PC-3 (cell line): ENCODE data around the gene KRT85. TPM values are rescaled to one million over a fixed set of nuclear protein-coding genes. Genes with fewer than 3 reads are reported as not detected.
A peak's percentile ranks its signal among the peaks of the same experiment; 100 is the strongest.

ENCODE experiments used
- ATAC-seq: fragments of 200-7000 bp; cut with Tn5 transposase; 2 replicates; pipeline ENCODE4 v1.9.1; 2020; ENCODE audit warnings: mild to moderate bottlenecking, moderate library complexity
- BruUV-seq: library from RNA; stranded (reverse); fragments of 400-500 nt; replicated peaks from 2 replicates; lab custom pipeline; 2021; lab: Mats Ljungman, UMichigan
- CTCF ChIA-PET: fragments of 300-600 bp; sonication (Branson Sonifier 250); formaldehyde crosslinking; loops from one replicate; lab custom pipeline; 2022; ENCODE audit warnings: antibody characterized with exemption; lab: Charles Lee
- POLR2A ChIA-PET: fragments of 300-600 bp; sonication (Branson Sonifier 250); formaldehyde crosslinking; loops from one replicate; lab custom pipeline; 2022; ENCODE audit warnings: antibody characterized with exemption; ENCODE audit not compliant: unreplicated experiment; lab: Charles Lee
- DNase-seq: peaks from one replicate; pipeline ENCODE4 v3.0.0-alpha.2; 2015
- H2AFZ ChIP-seq: fragments of 300-600 bp; sonication (generic); 2 replicates; pipeline ENCODE4 v1.6.0; 2016; ENCODE audit warnings: antibody characterized with exemption, low read length
- H3F3A ChIP-seq: fragments of 300-600 bp; sonication (generic); one replicate; pipeline ENCODE4 v1.6.0; 2017; ENCODE audit warnings: antibody characterized with exemption, low read length, control low read depth, mild to moderate bottlenecking; ENCODE audit not compliant: unreplicated experiment
- H3K27ac ChIP-seq: fragments of 300-600 bp; sonication (generic); 2 replicates; pipeline ENCODE4 v1.5.1; 2016; ENCODE audit warnings: mild to moderate bottlenecking, low read length
- H3K27me3 ChIP-seq: fragments of 300-600 bp; sonication (generic); 2 replicates; pipeline ENCODE4 v1.6.1; 2016; ENCODE audit warnings: low read length, mixed read lengths
- H3K36me3 ChIP-seq: fragments of 300-600 bp; sonication (generic); 2 replicates; pipeline ENCODE4 v1.6.1; 2016; ENCODE audit warnings: low read depth, mixed run types, low read length, mixed read lengths
- H3K4me1 ChIP-seq: fragments of 300-600 bp; sonication (generic); 2 replicates; pipeline ENCODE4 v1.5.1; 2016; ENCODE audit warnings: low read length; ENCODE audit not compliant: insufficient read depth
- H3K4me2 ChIP-seq: fragments of 300-600 bp; sonication (generic); 2 replicates; pipeline ENCODE4 v1.6.0; 2016; ENCODE audit warnings: low read length
- H3K4me3 ChIP-seq: fragments of 300-600 bp; sonication (generic); 2 replicates; pipeline ENCODE4 v1.5.1; 2016; ENCODE audit warnings: mild to moderate bottlenecking, low read length, mixed read lengths
- H3K79me2 ChIP-seq: fragments of 300-600 bp; sonication (generic); 2 replicates; pipeline ENCODE4 v1.6.1; 2017; ENCODE audit warnings: low read length, mixed read lengths
- H3K9ac ChIP-seq: fragments of 300-600 bp; sonication (generic); 2 replicates; pipeline ENCODE4 v1.6.0; 2016; ENCODE audit warnings: mild to moderate bottlenecking, low read length
- H3K9me2 ChIP-seq: fragments of 300-600 bp; sonication (generic); replicated peaks from 2 replicates; pipeline ENCODE4 v1.6.1; 2016; ENCODE audit warnings: mixed run types, low read length, mixed read lengths
- H3K9me3 ChIP-seq: fragments of 300-600 bp; sonication (generic); 2 replicates; pipeline ENCODE4 v1.6.1; 2016; ENCODE audit warnings: low read length, mixed read lengths
- H4K20me1 ChIP-seq: fragments of 300-600 bp; sonication (generic); 2 replicates; pipeline ENCODE4 v1.6.1; 2016; ENCODE audit warnings: low read length, mixed read lengths
- EZH2 ChIP-seq: fragments of 300-600 bp; sonication (generic); IDR thresholded peaks from one replicate; pipeline ENCODE4 v1.6.1; 2017; ENCODE audit warnings: antibody characterized with exemption, mild to moderate bottlenecking, low read length; ENCODE audit not compliant: unreplicated experiment
- EZH2phosphoT487 ChIP-seq: fragments of 300-600 bp; sonication (generic); IDR thresholded peaks from 2 replicates; pipeline ENCODE4 v1.6.1; 2018; ENCODE audit warnings: mild to moderate bottlenecking, antibody characterized with exemption, low read length, borderline replicate concordance
- intact Hi-C: fragments of 100-400 bp; cut with micrococcal nuclease; formaldehyde crosslinking; loops from 2 replicates; pipeline ENCODE4 v1.9.0; 2023
- total RNA-seq: library from RNA; depleted of rRNA; stranded (reverse); fragments of >200 nt; gene quantifications from 2 replicates; pipeline ENCODE4 v1.2.3, GENCODE V29; 2014
- TF ChIP-seq, protein P1 (sequence below): fragments of 300-600 bp; sonication (generic); conservative IDR thresholded peaks from 2 replicates; pipeline ENCODE4 v1.5.1; 2017; ENCODE audit warnings: antibody characterized with exemption, low read depth, mild to moderate bottlenecking, low read length

KRT85 gene
- total RNA-seq, 1 experiment from 2014 or later: not detected

DNA sequence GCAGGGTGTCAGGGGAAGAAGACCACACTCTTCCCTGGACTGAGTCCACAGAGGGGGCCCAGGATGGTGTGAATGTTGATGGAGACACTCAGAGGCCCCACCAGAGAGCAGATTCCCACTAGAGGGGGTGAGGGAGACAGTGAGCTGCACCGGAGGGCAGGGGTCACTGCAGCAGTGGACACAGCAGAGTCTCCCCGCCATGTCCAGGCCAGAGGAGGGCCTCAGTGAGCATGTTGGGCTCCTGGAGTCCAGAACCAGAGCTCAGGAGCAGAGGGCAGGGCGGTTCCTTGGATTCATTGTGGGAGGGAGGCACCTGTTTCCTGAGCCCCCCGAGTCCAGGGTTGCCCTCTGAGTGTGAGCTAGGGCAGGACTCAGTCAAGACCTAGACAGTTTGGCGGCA is 40.6 kb upstream of the KRT85 start:
- H2AFZ ChIP-seq: no peak overlapping the region
- no peaks in the 10 kb centered on the region for H3K4me1 ChIP-seq
- no peaks in the 10 kb centered on the region for H3K9me3 ChIP-seq
- POLR2A ChIA-PET: no interaction called here
- intact Hi-C loops: no loop called here
- ATAC-seq (no peak), DNase-seq (no peak)
- H3K27ac ChIP-seq: no peak overlapping the region
- CTCF ChIA-PET: no interaction called here
- H3K27me3 ChIP-seq: no peaks in the 10 kb centered on the region
- no TSS peak for BruUV-seq
- H3K79me2 ChIP-seq: no peaks in the 10 kb centered on the region
- no peaks in the 10 kb centered on the region for H3K9me2 ChIP-seq
- H3K4me3 ChIP-seq: no peak overlapping the region
- TF ChIP-seq EZH2phosphoT487 (no peak), EZH2 (no peak)
- TF ChIP-seq, protein P1, sequence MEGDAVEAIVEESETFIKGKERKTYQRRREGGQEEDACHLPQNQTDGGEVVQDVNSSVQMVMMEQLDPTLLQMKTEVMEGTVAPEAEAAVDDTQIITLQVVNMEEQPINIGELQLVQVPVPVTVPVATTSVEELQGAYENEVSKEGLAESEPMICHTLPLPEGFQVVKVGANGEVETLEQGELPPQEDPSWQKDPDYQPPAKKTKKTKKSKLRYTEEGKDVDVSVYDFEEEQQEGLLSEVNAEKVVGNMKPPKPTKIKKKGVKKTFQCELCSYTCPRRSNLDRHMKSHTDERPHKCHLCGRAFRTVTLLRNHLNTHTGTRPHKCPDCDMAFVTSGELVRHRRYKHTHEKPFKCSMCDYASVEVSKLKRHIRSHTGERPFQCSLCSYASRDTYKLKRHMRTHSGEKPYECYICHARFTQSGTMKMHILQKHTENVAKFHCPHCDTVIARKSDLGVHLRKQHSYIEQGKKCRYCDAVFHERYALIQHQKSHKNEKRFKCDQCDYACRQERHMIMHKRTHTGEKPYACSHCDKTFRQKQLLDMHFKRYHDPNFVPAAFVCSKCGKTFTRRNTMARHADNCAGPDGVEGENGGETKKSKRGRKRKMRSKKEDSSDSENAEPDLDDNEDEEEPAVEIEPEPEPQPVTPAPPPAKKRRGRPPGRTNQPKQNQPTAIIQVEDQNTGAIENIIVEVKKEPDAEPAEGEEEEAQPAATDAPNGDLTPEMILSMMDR: peak; percentile 30; the same call in 1 of the 2 replicates
- H3K4me2 ChIP-seq: no peak overlapping the region
- no peak overlapping the region for H3K9ac ChIP-seq
- H4K20me1 ChIP-seq: no peaks in the 10 kb centered on the region
- no peaks in the 10 kb centered on the region for H3K36me3 ChIP-seq
- no peaks in the 10 kb centered on the region for H3F3A ChIP-seq

DNA sequence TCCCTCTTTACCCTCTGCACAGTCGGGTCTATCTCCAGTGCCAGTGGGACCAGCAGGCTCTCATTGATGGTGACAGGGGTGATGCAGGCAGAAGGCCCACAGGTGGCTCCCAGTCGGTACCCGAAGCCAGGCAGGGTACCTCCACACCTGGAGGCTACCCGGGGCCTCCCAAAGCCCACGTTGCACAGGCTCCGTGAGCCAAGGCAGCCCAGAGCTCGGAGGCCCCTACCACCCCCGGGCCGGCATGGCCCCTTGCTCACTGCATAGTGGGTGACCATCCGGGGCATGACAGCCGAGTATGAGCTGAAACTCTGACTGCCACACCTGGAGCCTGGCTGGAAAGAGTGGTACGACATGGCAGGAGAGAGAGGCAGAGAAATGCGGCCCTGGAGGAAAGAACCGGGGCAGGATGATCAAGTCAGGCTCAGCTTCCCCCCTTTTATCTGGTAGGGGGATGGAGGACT is 38.7 kb upstream of the KRT85 start, which contains the start of gene KRT82:
TSS of gene KRT82 (minus strand) at position 414 of the 464 bp plus-strand sequence. CDS start at position 356, 58 bp downstream.
- Histone ChIP-seq H3K9me3 (no peaks in the 10 kb centered on the region), H3K4me3 (no peak within 1 kb of the TSS), H3K4me2 (no peak within 1 kb of the TSS), H3K36me3 (no peaks in the 10 kb centered on the region), H3K27me3 (no peaks in the 10 kb centered on the region), H3K79me2 (no peaks in the 10 kb centered on the region), H4K20me1 (no peaks in the 10 kb centered on the region), H3F3A (no peaks in the 10 kb centered on the region), H3K4me1 (no peaks in the 10 kb centered on the region), H2AFZ (no peak within 1 kb of the TSS), H3K27ac (no peak within 1 kb of the TSS), H3K9me2 (no peaks in the 10 kb centered on the region), H3K9ac (no peak within 1 kb of the TSS)
- intact Hi-C loops: no loop called here
- POLR2A ChIA-PET: no interaction called here
- CTCF ChIA-PET: no interaction called here
- no peak for TF ChIP-seq EZH2
- TF ChIP-seq, protein P1: no peak
- ATAC-seq (no peak), DNase-seq (no peak)
- BruUV-seq: no TSS peak

DNA sequence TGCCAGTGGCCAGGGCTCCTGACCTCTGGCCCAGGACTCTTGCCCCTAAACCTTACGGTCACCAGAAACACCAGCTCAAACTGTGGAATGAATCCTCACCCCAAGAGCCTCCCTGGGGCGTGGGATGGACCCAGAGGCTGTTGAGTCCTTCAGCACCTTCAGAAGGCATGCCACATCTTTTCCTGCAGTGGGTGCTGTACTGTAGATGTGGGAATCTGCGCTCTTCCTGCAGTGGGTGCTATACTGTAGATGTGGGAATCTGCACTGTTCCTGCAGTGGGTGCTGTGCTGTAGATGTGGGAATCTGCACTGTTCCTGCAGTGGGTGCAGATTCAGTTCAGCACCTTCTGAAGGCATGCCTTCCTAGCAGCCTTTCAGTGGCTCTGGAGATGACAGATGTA is 37.7 kb upstream of the KRT85 start:
- TF ChIP-seq EZH2phosphoT487: no peak
- TF ChIP-seq, protein P1: peak; percentile 34
- TF ChIP-seq EZH2: no peak
- H3K27me3 ChIP-seq: no peaks in the 10 kb centered on the region
- no peaks in the 10 kb centered on the region for H3K79me2 ChIP-seq
- no peaks in the 10 kb centered on the region for H3K4me1 ChIP-seq
- ChIA-PET CTCF (no interaction called here), POLR2A (no interaction called here)
- DNase-seq: no peak
- no peak overlapping the region for H3K27ac ChIP-seq
- BruUV-seq: no TSS peak
- H3K4me3 ChIP-seq: no peak overlapping the region
- intact Hi-C loops: no loop called here
- no peaks in the 10 kb centered on the region for H4K20me1 ChIP-seq
- H2AFZ ChIP-seq: no peak overlapping the region
- ATAC-seq: no peak
- no peak overlapping the region for H3K4me2 ChIP-seq
- H3K36me3 ChIP-seq: no peaks in the 10 kb centered on the region
- no peaks in the 10 kb centered on the region for H3K9me2 ChIP-seq
- no peak overlapping the region for H3K9ac ChIP-seq
- H3K9me3 ChIP-seq: no peaks in the 10 kb centered on the region
- H3F3A ChIP-seq: no peaks in the 10 kb centered on the region
